HepG2 (cell line): ENCODE data around the gene TEAD1. TPM values are rescaled to one million over a fixed set of nuclear protein-coding genes. Genes with fewer than 3 reads are reported as not detected.
A peak's percentile ranks its signal among the peaks of the same experiment; 100 is the strongest.

Experiments
- ATAC-seq: fragments of 200-7000 bp; cut with Tn5 transposase; 3 replicates; pipeline ENCODE4 v1.9.1; 2020; ENCODE audit warnings: mild to moderate bottlenecking, moderate library complexity
- BruUV-seq: library from RNA; stranded (reverse); fragments of 400-500 nt; replicated peaks from 2 replicates; lab custom pipeline; 2021; lab: Mats Ljungman, UMichigan
- CTCF ChIA-PET: fragments of 300-600 bp; formaldehyde crosslinking; extraction: SDS; loops from one replicate; lab custom pipeline; 2021; ENCODE audit warnings: low total read pairs, inconsistent platforms, low intra/inter-chr PET ratio; lab: Yijun Ruan, JAX
- POLR2A ChIA-PET: fragments of 350-600 bp; sonication (Branson Sonifier 250); formaldehyde crosslinking; loops from one replicate; lab custom pipeline; 2020; ENCODE audit warnings: antibody characterized with exemption, inconsistent platforms; lab: Yijun Ruan, JAX
- DNase-seq: peaks from one replicate; pipeline ENCODE4 v3.0.0-alpha.2; 2015; ENCODE audit warnings: low spot score
- FAIRE-seq: peaks from 3 replicates; lab custom pipeline; 2011; peaks lifted over from hg19 to GRCh38; lab: Jason Lieb, UNC
- H2AFZ ChIP-seq: one replicate; pipeline ENCODE4 v1.6.1; 2011; ENCODE audit warnings: low read length, inconsistent platforms
- H3K27ac ChIP-seq: fragments of 300-600 bp; 3 replicates; pipeline ENCODE4 v1.8.0; 2011; ENCODE audit warnings: mixed run types, mild to moderate bottlenecking, mixed read lengths, low read length, inconsistent platforms; ENCODE audit not compliant: insufficient read depth; ENCODE audit errors: extremely low read length
- H3K27me3 ChIP-seq, 2 experiments: fragments of 200-600 bp in 1 of 2; 2 replicates in 1 of 2; 3 replicates in 1 of 2; pipeline versions ENCODE4 v1.6.0 to v1.8.0; 2011; ENCODE audit warnings: low read length in 2 of 2, mild to moderate bottlenecking in 2 of 2, moderate library complexity in 2 of 2, inconsistent platforms in 1 of 2; ENCODE audit not compliant: insufficient read depth in 2 of 2, control insufficient read depth in 1 of 2
- H3K36me3 ChIP-seq, 2 experiments: fragments of 200-600 bp in 1 of 2; replicated peaks in 1 of 2; 2 replicates in 1 of 2; 3 replicates in 1 of 2; pipeline versions ENCODE4 v1.5.1 to v1.8.0; 2011; ENCODE audit warnings: low read length in 2 of 2, inconsistent platforms in 1 of 2; ENCODE audit not compliant: insufficient read depth in 2 of 2, control insufficient read depth in 1 of 2
- H3K4me1 ChIP-seq: 2 replicates; pipeline ENCODE4 v1.5.1; 2012; ENCODE audit warnings: low read length, inconsistent platforms; ENCODE audit not compliant: insufficient read depth
- H3K4me2 ChIP-seq: 2 replicates; pipeline ENCODE4 v1.6.0; 2011; ENCODE audit warnings: low read depth, low read length, inconsistent platforms
- H3K4me3 ChIP-seq, 3 experiments: fragments of 200-600 bp in 1 of 3; sonication (generic), shearing (Covaris generic) in 1 of 3; replicated peaks in 1 of 3; 2 replicates each; pipeline ENCODE4 v1.5.1; 2011 to 2016; ENCODE audit warnings: low read length in 3 of 3, inconsistent platforms in 2 of 3, low read depth in 2 of 3, mild to moderate bottlenecking in 2 of 3, control low read depth in 1 of 3, mixed read lengths in 1 of 3; ENCODE audit not compliant: insufficient read depth in 1 of 3
- H3K79me2 ChIP-seq: one replicate; pipeline ENCODE4 v1.6.1; 2011; ENCODE audit warnings: low read length, inconsistent platforms; ENCODE audit not compliant: insufficient read depth
- H3K9ac ChIP-seq: 2 replicates; pipeline ENCODE4 v1.6.0; 2011; ENCODE audit warnings: mild to moderate bottlenecking, low read depth, low read length, inconsistent platforms; ENCODE audit not compliant: insufficient read depth
- H3K9me3 ChIP-seq: 2 replicates; pipeline ENCODE4 v1.5.1; 2012; ENCODE audit warnings: mild to moderate bottlenecking, low read length
- H4K20me1 ChIP-seq: 2 replicates; pipeline ENCODE4 v1.6.0; 2011; ENCODE audit warnings: inconsistent platforms, mild to moderate bottlenecking, low read length, moderate library complexity; ENCODE audit not compliant: insufficient read depth
- CSRNP1 ChIP-seq: sonication (generic); formaldehyde crosslinking; IDR thresholded peaks from 2 replicates; pipeline ENCODE4 v1.8.1; 2023; ENCODE audit warnings: mild to moderate bottlenecking, missing genetic modification reagents
- FOXK2 ChIP-seq: fragments of 450-650 bp; IDR thresholded peaks from 2 replicates; pipeline ENCODE4 v1.6.1; 2016
- KDM5B ChIP-seq: sonication (generic); formaldehyde crosslinking; IDR thresholded peaks from 2 replicates; pipeline ENCODE4 v1.4.0; 2020; ENCODE audit warnings: missing genetic modification reagents, mild to moderate bottlenecking, borderline replicate concordance
- MED13 ChIP-seq: sonication (generic); formaldehyde crosslinking; IDR thresholded peaks from 2 replicates; pipeline ENCODE4 v1.5.0; 2020; ENCODE audit warnings: missing genetic modification reagents
- MIER2 ChIP-seq: IDR thresholded peaks from 2 replicates; pipeline ENCODE4 v1.6.1; 2016; ENCODE audit warnings: missing biosample characterization, missing genetic modification reagents
- MLLT10 ChIP-seq: sonication (generic); formaldehyde crosslinking; IDR thresholded peaks from 2 replicates; pipeline ENCODE4 v1.4.0; 2020; ENCODE audit warnings: missing genetic modification reagents
- MZF1 ChIP-seq: sonication (generic); formaldehyde crosslinking; IDR thresholded peaks from 2 replicates; pipeline ENCODE4 v1.8.1; 2023; ENCODE audit warnings: mild to moderate bottlenecking, missing genetic modification reagents, borderline replicate concordance
- POLR2AphosphoS5 ChIP-seq: IDR thresholded peaks from 2 replicates; pipeline ENCODE4 v1.6.1; 2012; ENCODE audit warnings: low read depth, low read length
- PREB ChIP-seq: sonication (generic); formaldehyde crosslinking; IDR thresholded peaks from 2 replicates; pipeline ENCODE4 v1.4.0; 2020; ENCODE audit warnings: missing genetic modification reagents
- RXRB ChIP-seq: IDR thresholded peaks from 2 replicates; pipeline ENCODE4 v1.6.1; 2016; ENCODE audit warnings: borderline replicate concordance, missing genetic modification reagents, missing compliant biosample characterization
- SIX1 ChIP-seq: sonication (generic); formaldehyde crosslinking; IDR thresholded peaks from 2 replicates; pipeline ENCODE4 v1.4.0; 2020; ENCODE audit warnings: missing genetic modification reagents, borderline replicate concordance
- TRIM24 ChIP-seq: sonication (generic); formaldehyde crosslinking; IDR thresholded peaks from 2 replicates; pipeline ENCODE4 v1.8.0; 2022; ENCODE audit warnings: mild to moderate bottlenecking, missing genetic modification reagents
- ZFP1 ChIP-seq: IDR thresholded peaks from 2 replicates; pipeline ENCODE4 v1.6.1; 2016
- ZMYM2 ChIP-seq: sonication (generic); formaldehyde crosslinking; IDR thresholded peaks from 2 replicates; pipeline ENCODE4 v1.8.0; 2022; ENCODE audit warnings: mild to moderate bottlenecking, missing genetic modification reagents
- ZNF121 ChIP-seq: sonication (generic); formaldehyde crosslinking; IDR thresholded peaks from 2 replicates; pipeline ENCODE4 v1.5.0; 2020; ENCODE audit warnings: mild to moderate bottlenecking, missing genetic modification reagents
- ZNF124 ChIP-seq: sonication (generic); formaldehyde crosslinking; IDR thresholded peaks from 2 replicates; pipeline ENCODE4 v1.4.0; 2020; ENCODE audit warnings: missing genetic modification reagents
- ZNF550 ChIP-seq: sonication (generic); formaldehyde crosslinking; IDR thresholded peaks from 2 replicates; pipeline ENCODE4 v1.4.0; 2020; ENCODE audit warnings: mild to moderate bottlenecking, missing genetic modification reagents, borderline replicate concordance
- ZNF660 ChIP-seq: sonication (generic); formaldehyde crosslinking; IDR thresholded peaks from 2 replicates; pipeline ENCODE4 v1.5.1; 2020; ENCODE audit warnings: mild to moderate bottlenecking, low read depth, missing genetic modification reagents, borderline replicate concordance
- WGBS: methylation state at CpG from one replicate; pipeline ENCODE4 v1.1.6; 2017; ENCODE audit warnings: low lambda C conversion rate; 5-methylcytosine and 5-hydroxymethylcytosine counted together
- in situ Hi-C: cut with HindIII; loops from 2 replicates; pipeline ENCODE4 v1.10.0; 2017; ENCODE audit warnings: low pct_unique_long_range_greater_than_20kb; ENCODE audit not compliant: extremely low pct_ligation_motif_present
- intact Hi-C: fragments of 100-400 bp; cut with micrococcal nuclease; formaldehyde crosslinking; loops from one replicate; pipeline ENCODE4 v1.10.0; 2022; ENCODE audit not compliant: unreplicated experiment
- polyA plus RNA-seq, 8 experiments: library from polyadenylated mRNA; depleted of rRNA in 3 of 8; stranded (reverse) in 7 of 8; unstranded in 1 of 8; fragments of >200 nt; fragmentation: Illumina TruSeq in 4 of 8; extraction: Trizol in 4 of 8; gene quantifications; 2 replicates each; pipeline versions ENCODE4 v1.2.1 to v1.2.3, GENCODE V29; 2011 to 2016; ENCODE audit warnings: low read depth in 4 of 8, missing spikeins in 1 of 8, mixed read lengths in 1 of 8; ENCODE audit not compliant: insufficient read depth in 1 of 8
- total RNA-seq, 5 experiments: library from RNA; depleted of rRNA; stranded (reverse); fragments of >200 nt; fragmentation: Illumina TruSeq; extraction: Trizol; gene quantifications; 2 replicates each; pipeline ENCODE4 v1.2.3, GENCODE V29; 2016; ENCODE audit warnings: low read depth in 1 of 5
- TF ChIP-seq, protein P1 (sequence below): sonication (generic); formaldehyde crosslinking; conservative IDR thresholded peaks from 2 replicates; pipeline ENCODE4 v1.4.0; 2020; ENCODE audit warnings: mild to moderate bottlenecking, missing genetic modification reagents, moderate library complexity

The TEAD1 gene
- total and polyA plus RNA-seq, 2 of the 13 experiments (the other 11 are each of a cell fraction or from before 2014, with no cell fraction given) = 20.1 to 30.5 TPM

- H3K36me3 ChIP-seq = no peaks in the 10 kb centered on the region
- H2AFZ ChIP-seq = no peak overlapping the region
- in situ Hi-C loops (no loop called here), intact Hi-C loops (loop anchor here (1.0 to 2.0 kb wide), 4 partner anchors 9 to 171 kb away; partner anchors contain the start of gene TEAD1)
- peaks cover 68% of the 10 kb centered on the region for H3K4me1 ChIP-seq
- peak; percentile 97 for ATAC-seq
- peak; percentile 98 for DNase-seq
- ChIA-PET CTCF (no interaction called here), POLR2A (interaction anchor here (0.7 to 3.7 kb wide), 17 partner anchors 11 to 469 kb away, joined by 3 to 70 read pairs (median 6); partner anchors contain the start of genes PARVA and TEAD1)
- H3K27me3 ChIP-seq = no peaks in the 10 kb centered on the region
- H3K9ac ChIP-seq = peak overlapping the region; percentile 90
- H3K9me3 ChIP-seq = no peaks in the 10 kb centered on the region
- H3K4me2 ChIP-seq = peak overlapping the region; percentile 95
- no TSS peak for BruUV-seq
- FAIRE-seq = peak; percentile 73
- H3K27ac ChIP-seq = peak overlapping the region; percentile 99
- no peaks in the 10 kb centered on the region for H4K20me1 ChIP-seq
- peak overlapping the region; percentile 38 to 66 (median 51) for H3K4me3 ChIP-seq
- WGBS = 0% methylated on average over 3 of the region's 10 CpGs
- H3K79me2 ChIP-seq = peaks cover 36% of the 10 kb centered on the region
- peak; percentile 69; the same call in 1 of the 2 replicates for TF ChIP-seq ZFP1 (CRISPR knock-in tag)
- TF ChIP-seq RXRB (CRISPR knock-in tag) = peak; percentile 81; the same call in 1 of the 2 replicates
- TF ChIP-seq CSRNP1 (CRISPR knock-in tag) = peak; percentile 73; the same call in 1 of the 2 replicates
- peak; percentile 67; the same call in 1 of the 2 replicates for TF ChIP-seq ZMYM2 (CRISPR knock-in tag)
- TF ChIP-seq MLLT10 (CRISPR knock-in tag) = no peak
- TF ChIP-seq, protein P1, sequence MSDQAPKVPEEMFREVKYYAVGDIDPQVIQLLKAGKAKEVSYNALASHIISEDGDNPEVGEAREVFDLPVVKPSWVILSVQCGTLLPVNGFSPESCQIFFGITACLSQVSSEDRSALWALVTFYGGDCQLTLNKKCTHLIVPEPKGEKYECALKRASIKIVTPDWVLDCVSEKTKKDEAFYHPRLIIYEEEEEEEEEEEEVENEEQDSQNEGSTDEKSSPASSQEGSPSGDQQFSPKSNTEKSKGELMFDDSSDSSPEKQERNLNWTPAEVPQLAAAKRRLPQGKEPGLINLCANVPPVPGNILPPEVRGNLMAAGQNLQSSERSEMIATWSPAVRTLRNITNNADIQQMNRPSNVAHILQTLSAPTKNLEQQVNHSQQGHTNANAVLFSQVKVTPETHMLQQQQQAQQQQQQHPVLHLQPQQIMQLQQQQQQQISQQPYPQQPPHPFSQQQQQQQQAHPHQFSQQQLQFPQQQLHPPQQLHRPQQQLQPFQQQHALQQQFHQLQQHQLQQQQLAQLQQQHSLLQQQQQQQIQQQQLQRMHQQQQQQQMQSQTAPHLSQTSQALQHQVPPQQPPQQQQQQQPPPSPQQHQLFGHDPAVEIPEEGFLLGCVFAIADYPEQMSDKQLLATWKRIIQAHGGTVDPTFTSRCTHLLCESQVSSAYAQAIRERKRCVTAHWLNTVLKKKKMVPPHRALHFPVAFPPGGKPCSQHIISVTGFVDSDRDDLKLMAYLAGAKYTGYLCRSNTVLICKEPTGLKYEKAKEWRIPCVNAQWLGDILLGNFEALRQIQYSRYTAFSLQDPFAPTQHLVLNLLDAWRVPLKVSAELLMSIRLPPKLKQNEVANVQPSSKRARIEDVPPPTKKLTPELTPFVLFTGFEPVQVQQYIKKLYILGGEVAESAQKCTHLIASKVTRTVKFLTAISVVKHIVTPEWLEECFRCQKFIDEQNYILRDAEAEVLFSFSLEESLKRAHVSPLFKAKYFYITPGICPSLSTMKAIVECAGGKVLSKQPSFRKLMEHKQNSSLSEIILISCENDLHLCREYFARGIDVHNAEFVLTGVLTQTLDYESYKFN (CRISPR knock-in tag) = peak; percentile 92
- TF ChIP-seq FOXK2 = peak; percentile 77; the same call in 1 of the 2 replicates
- peak; percentile 23; the same call in 1 of the 2 replicates for TF ChIP-seq KDM5B
- TF ChIP-seq ZNF121 (CRISPR knock-in tag) = peak; percentile 71
- no peak for TF ChIP-seq ZNF660 (CRISPR knock-in tag)
- TF ChIP-seq MIER2 (CRISPR knock-in tag) = no peak; the same call in 1 of the 2 replicates
- TF ChIP-seq MZF1 = peak; percentile 99
- peak; percentile 47; the same call in 1 of the 2 replicates for TF ChIP-seq POLR2AphosphoS5
- no peak for TF ChIP-seq ZNF550
- TF ChIP-seq SIX1 (CRISPR knock-in tag) = peak; percentile 78; the same call in 1 of the 2 replicates
- TF ChIP-seq PREB = no peak
- no peak for TF ChIP-seq TRIM24 (CRISPR knock-in tag)
- TF ChIP-seq MED13 (CRISPR knock-in tag) = no peak
- TF ChIP-seq ZNF124 (CRISPR knock-in tag) = peak; percentile 60
These were observed 171.6 kb downstream of the TEAD1 start for GRCh38 chr11:12845739-12846358.
